Type B pancreatic cell (in vitro differentiated cells): ENCODE measurements around the gene CAMTA2. TPM values are rescaled to one million over a fixed set of nuclear protein-coding genes. Genes with fewer than 3 reads are reported as not detected.

Experiments
- DNase-seq: peaks from one replicate; pipeline ENCODE4 v3.0.0; 2021; ENCODE audit warnings: mixed read lengths; ENCODE audit not compliant: unreplicated experiment; ENCODE audit errors: extremely low spot score
- H3K27ac Mint-ChIP-seq: 2 replicates; pipeline ENCODE4 v1.8.0; 2021; ENCODE audit warnings: mild to moderate bottlenecking, mixed read lengths
- H3K27me3 Mint-ChIP-seq: 2 replicates; pipeline ENCODE4 v1.8.0; 2021; ENCODE audit warnings: mixed read lengths
- H3K36me3 Mint-ChIP-seq: 2 replicates; pipeline ENCODE4 v1.8.0; 2021; ENCODE audit warnings: mixed read lengths
- H3K4me1 Mint-ChIP-seq: one replicate; pipeline ENCODE4 v1.8.0; 2021; ENCODE audit warnings: mixed read lengths; ENCODE audit not compliant: unreplicated experiment
- H3K4me3 Mint-ChIP-seq: 2 replicates; pipeline ENCODE4 v1.8.0; 2021; ENCODE audit warnings: mild to moderate bottlenecking, mixed read lengths
- H3K9me3 Mint-ChIP-seq: 2 replicates; pipeline ENCODE4 v1.8.0; 2021; ENCODE audit warnings: mixed read lengths
- total RNA-seq: library from RNA; stranded (reverse); gene quantifications from 2 replicates; pipeline ENCODE4 v1.2.1, GENCODE V29; 2021; ENCODE audit warnings: low replicate concordance
- TF ChIP-seq, protein P1 (sequence below): fragments of 200-600 bp; sonication (generic); conservative IDR thresholded peaks from 2 replicates; pipeline ENCODE4 v1.5.0; 2021; ENCODE audit warnings: antibody characterized with exemption, mild to moderate bottlenecking

The CAMTA2 gene
- total RNA-seq, 1 donor from 2014 or later = 26.3 TPM

DNA sequence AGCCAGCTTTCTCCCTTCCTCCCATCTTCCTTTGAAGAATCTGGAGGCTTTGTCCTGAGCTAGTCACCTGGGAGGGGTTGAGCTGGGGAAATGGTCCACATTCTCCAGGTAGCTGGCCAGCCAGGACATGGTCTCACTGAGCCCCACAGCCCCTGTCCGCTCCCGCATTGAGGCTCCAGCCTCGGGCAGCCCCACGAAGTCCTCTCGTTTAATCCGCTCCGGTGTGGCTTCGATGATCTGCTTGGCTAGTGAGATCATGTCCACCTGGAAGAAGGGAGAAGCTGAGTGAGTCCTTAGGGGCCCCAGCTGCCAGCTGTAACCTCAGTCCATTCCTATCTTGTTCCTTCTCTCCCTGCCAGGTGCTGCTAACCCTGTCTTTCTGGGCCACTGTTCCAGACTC is 17.2 kb downstream of the CAMTA2 start:
- TF ChIP-seq, protein P1, sequence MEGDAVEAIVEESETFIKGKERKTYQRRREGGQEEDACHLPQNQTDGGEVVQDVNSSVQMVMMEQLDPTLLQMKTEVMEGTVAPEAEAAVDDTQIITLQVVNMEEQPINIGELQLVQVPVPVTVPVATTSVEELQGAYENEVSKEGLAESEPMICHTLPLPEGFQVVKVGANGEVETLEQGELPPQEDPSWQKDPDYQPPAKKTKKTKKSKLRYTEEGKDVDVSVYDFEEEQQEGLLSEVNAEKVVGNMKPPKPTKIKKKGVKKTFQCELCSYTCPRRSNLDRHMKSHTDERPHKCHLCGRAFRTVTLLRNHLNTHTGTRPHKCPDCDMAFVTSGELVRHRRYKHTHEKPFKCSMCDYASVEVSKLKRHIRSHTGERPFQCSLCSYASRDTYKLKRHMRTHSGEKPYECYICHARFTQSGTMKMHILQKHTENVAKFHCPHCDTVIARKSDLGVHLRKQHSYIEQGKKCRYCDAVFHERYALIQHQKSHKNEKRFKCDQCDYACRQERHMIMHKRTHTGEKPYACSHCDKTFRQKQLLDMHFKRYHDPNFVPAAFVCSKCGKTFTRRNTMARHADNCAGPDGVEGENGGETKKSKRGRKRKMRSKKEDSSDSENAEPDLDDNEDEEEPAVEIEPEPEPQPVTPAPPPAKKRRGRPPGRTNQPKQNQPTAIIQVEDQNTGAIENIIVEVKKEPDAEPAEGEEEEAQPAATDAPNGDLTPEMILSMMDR = no peak

DNA sequence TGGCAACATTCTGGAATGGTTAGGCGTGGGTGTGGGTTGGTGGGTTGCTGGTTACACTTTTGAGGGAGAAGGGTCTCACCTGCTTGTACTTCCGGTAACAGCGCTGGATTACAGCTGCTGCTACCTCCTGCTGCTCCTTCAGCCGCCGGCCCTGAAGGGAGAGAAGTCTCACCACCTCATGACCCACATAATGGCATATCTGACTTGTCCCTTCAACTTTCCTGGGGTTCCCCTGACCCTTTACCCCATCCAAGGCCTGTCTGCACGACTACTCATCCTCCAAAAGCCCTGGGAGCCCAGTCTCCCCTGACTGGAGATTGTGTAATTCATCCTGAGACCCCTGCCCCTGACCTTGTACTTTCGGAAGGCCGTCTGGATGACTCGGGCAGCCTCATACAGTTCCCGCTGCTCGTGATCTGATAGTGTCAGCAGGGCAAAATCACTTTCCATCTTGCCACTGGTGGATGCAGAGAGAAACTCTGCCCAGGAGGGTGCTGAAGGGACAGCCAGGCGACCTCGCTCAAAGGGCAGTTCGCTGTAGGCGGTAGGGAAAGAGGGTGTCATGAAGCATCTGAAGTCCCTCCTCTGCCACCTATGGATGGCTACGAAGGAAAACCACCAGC is 17.8 kb downstream of the CAMTA2 start:
- DNase-seq = no peak
- TF ChIP-seq, protein P1 = no peak
- no peak overlapping the region for H3K27ac Mint-ChIP-seq
- peaks cover 29% of the 10 kb centered on the region for H3K36me3 Mint-ChIP-seq
- peaks cover 41% of the 10 kb centered on the region for H3K4me1 Mint-ChIP-seq
- H3K9me3 Mint-ChIP-seq = no peaks in the 10 kb centered on the region
- no peaks in the 10 kb centered on the region for H3K27me3 Mint-ChIP-seq
- H3K4me3 Mint-ChIP-seq = no peak overlapping the region

More for the DNA sequence above, 17.2 kb downstream of the CAMTA2 start:
- H3K9me3 Mint-ChIP-seq = no peaks in the 10 kb centered on the region
- H3K27ac Mint-ChIP-seq = peak overlapping the region; percentile 66
- peaks cover 26% of the 10 kb centered on the region for H3K36me3 Mint-ChIP-seq
- no peak for DNase-seq
- no peaks in the 10 kb centered on the region for H3K27me3 Mint-ChIP-seq
- H3K4me3 Mint-ChIP-seq = peak overlapping the region; percentile 68
- peaks cover 38% of the 10 kb centered on the region for H3K4me1 Mint-ChIP-seq

DNA sequence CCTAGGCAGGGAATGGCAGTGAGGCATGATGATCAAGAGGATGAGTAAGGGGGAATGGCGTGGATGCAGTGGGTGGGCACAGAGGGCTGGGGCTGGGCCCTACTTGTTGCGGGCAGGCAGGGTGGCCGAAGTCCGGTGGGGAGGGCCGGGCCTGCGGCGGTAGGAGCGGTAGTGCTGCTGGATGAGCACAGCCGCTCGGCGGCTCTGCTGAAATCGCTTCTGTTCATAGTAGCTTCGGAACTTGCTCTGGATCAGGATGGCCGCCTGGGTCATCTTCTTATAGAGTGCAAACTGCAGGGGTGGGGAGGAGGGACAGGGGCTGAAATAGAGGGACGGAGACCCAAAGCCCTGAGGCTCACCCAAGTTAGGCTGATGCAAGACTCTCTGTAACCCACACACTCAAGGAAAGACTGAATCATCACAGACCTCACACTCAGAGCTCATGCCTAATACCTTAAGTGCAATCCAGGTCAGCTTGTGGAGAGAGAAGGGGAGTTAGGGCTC is 18.4 kb downstream of the CAMTA2 start:
- Mint-ChIP-seq H3K4me3 (no peak overlapping the region), H3K4me1 (peaks cover 41% of the 10 kb centered on the region), H3K9me3 (no peaks in the 10 kb centered on the region), H3K36me3 (peaks cover 25% of the 10 kb centered on the region), H3K27me3 (no peaks in the 10 kb centered on the region), H3K27ac (no peak overlapping the region)
- no peak for DNase-seq
- TF ChIP-seq, protein P1 = no peak

DNA sequence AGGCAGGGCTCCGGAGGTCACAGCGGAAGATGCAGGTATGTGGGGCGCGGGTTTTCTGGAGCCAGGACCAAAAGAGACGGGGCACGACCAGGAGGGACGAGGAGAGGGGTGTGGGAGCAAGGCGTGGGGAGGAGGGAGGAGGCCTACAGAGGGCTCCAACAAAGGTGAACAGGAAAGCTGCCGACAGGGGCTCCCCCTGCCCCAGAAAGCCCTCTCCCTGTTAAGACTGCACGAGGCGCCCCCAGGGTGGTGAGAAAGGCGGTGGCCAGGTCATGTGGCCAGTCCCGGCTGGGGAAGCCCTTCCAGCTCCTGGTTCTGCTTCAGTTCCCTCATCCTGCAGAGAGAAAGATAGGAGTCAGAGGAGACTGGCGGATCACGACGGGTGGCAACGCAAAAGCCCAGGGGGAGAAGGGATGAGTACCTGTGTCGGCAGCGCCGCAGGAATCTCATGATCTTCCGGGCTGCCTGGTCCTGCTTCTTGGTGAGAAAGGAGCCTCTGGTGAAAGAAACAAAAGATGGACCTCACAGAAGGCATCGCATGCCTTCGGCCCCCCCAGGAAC is 18.9 kb downstream of the CAMTA2 start:
- H3K4me3 Mint-ChIP-seq = no peak overlapping the region
- no peaks in the 10 kb centered on the region for H3K9me3 Mint-ChIP-seq
- H3K27me3 Mint-ChIP-seq = no peaks in the 10 kb centered on the region
- H3K36me3 Mint-ChIP-seq = peaks cover 21% of the 10 kb centered on the region
- DNase-seq = no peak
- TF ChIP-seq, protein P1 = no peak
- no peak overlapping the region for H3K27ac Mint-ChIP-seq
- H3K4me1 Mint-ChIP-seq = peaks cover 41% of the 10 kb centered on the region

DNA sequence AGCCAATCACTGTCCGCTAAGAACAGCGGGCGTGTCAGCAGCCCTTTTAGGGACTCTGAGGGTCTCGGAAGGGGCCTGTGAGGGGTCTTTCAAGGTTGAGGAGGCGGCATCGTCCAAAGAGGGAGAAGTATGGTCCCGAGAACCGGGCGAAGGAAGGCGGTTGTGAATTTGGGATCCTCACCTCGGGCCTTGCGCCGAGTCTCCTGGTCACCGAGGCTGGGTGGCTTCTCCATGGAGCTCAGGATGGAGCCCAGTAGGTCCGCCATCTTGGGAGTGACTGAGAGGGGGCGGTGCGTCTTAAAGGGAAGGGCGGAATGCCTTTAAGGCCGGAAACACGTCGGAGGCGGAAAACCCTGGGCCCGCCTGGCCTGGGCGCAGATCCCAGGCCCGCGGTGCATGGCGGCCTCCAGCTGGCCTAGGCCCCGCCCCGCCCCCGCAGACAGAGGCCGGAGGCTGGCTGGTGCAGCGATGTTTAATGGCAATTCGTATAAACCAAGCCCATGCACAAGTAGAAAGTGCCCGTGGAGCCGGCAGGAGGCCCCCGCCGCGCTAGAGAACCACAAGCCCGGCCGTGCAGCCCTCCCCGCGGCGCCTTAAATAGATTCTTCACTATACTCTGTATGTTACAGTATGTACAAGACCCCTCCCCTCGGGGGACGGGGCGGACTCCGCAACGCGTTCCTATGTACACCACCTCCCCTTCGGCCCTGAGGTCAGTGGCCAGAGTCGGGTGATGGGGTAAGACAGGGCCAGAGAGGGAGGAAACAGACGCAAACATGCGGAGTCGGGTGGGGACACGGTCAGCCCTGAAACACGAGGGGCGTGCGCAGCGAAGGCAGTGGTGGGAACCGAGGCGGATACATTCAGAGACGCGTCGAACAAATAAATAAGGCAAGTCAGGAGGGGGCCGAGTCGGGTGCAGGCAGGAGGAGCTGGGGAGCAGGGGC is 19.7 kb downstream of the CAMTA2 start, which contains the start of gene SPAG7:
SPAG7 (minus strand) TSS at position 279 of the 947 bp plus-strand sequence; CDS start at position 266, 13 bp downstream.
- TF ChIP-seq, protein P1 = no peak
- DNase-seq = peak; percentile 97
- Mint-ChIP-seq H3K27ac (no peak within 1 kb of the TSS), H3K36me3 (peaks cover 20% of the 10 kb centered on the region), H3K9me3 (no peaks in the 10 kb centered on the region), H3K4me1 (peaks cover 37% of the 10 kb centered on the region), H3K4me3 (no peak within 1 kb of the TSS), H3K27me3 (no peaks in the 10 kb centered on the region)
